HEK293T (cell line): ENCODE data around the gene PRKCB.

Experiments used
- CTCF ChIA-PET: fragments of 350-600 bp; formaldehyde crosslinking; extraction: SDS; loops from one replicate; lab custom pipeline; 2021; ENCODE audit warnings: antibody characterized with exemption, inconsistent platforms; lab: Yijun Ruan, JAX
- POLR2A ChIA-PET: fragments of 350-600 bp; formaldehyde crosslinking; extraction: SDS; loops from one replicate; lab custom pipeline; 2020; ENCODE audit warnings: antibody characterized with exemption, inconsistent platforms; lab: Yijun Ruan, JAX
- DNase-seq: peaks from one replicate; pipeline ENCODE4 v3.0.0; 2012; ENCODE audit warnings: mixed read lengths; ENCODE audit errors: extremely low spot score
- ARNT ChIP-seq: fragments of 450-650 bp; IDR thresholded peaks from 2 replicates; pipeline ENCODE4 v1.6.1; 2017; ENCODE audit warnings: mild to moderate bottlenecking
- BHLHE40 ChIP-seq: fragments of 450-650 bp; IDR thresholded peaks from 2 replicates; pipeline ENCODE4 v1.6.1; 2016; ENCODE audit warnings: mild to moderate bottlenecking, moderate library complexity, borderline replicate concordance
- CTBP1 ChIP-seq: fragments of 450-650 bp; IDR thresholded peaks from 2 replicates; pipeline ENCODE4 v1.6.1; 2016; ENCODE audit warnings: borderline replicate concordance
- ELF4 ChIP-seq: fragments of 450-650 bp; IDR thresholded peaks from 2 replicates; pipeline ENCODE4 v1.6.1; 2017; ENCODE audit warnings: antibody characterized with exemption
- FOXA1 ChIP-seq: fragments of 450-650 bp; IDR thresholded peaks from 2 replicates; pipeline ENCODE4 v1.6.1; 2016; ENCODE audit warnings: mild to moderate bottlenecking
- FOXK2 ChIP-seq: fragments of 450-650 bp; IDR thresholded peaks from 2 replicates; pipeline ENCODE4 v1.6.1; 2016; ENCODE audit warnings: mild to moderate bottlenecking
- FOXM1 ChIP-seq: fragments of 450-650 bp; IDR thresholded peaks from 2 replicates; pipeline ENCODE4 v1.6.1; 2017; ENCODE audit warnings: mild to moderate bottlenecking, borderline replicate concordance
- HDGF ChIP-seq: fragments of 450-650 bp; IDR thresholded peaks from 2 replicates; pipeline ENCODE4 v1.6.1; 2017; ENCODE audit warnings: antibody characterized with exemption, borderline replicate concordance
- L3MBTL2 ChIP-seq: fragments of 450-650 bp; conservative IDR thresholded peaks from 2 replicates; pipeline ENCODE4 v1.6.1; 2016; ENCODE audit warnings: mild to moderate bottlenecking
- LEF1 ChIP-seq: fragments of 450-650 bp; IDR thresholded peaks from 2 replicates; pipeline ENCODE4 v1.6.1; 2017; ENCODE audit warnings: mild to moderate bottlenecking, borderline replicate concordance
- NFRKB ChIP-seq: fragments of 450-650 bp; IDR thresholded peaks from 2 replicates; pipeline ENCODE4 v1.6.1; 2016; ENCODE audit warnings: mild to moderate bottlenecking, moderate library complexity
- PKNOX1 ChIP-seq: fragments of 450-650 bp; IDR thresholded peaks from 2 replicates; pipeline ENCODE4 v1.6.1; 2016
- SP1 ChIP-seq: fragments of 450-650 bp; IDR thresholded peaks from 2 replicates; pipeline ENCODE4 v1.6.1; 2017
- SUZ12 ChIP-seq: fragments of 450-650 bp; IDR thresholded peaks from 2 replicates; pipeline ENCODE4 v1.6.1; 2016; ENCODE audit warnings: mild to moderate bottlenecking
- TARDBP ChIP-seq: fragments of 450-650 bp; IDR thresholded peaks from 2 replicates; pipeline ENCODE4 v1.6.1; 2016
- ZNF384 ChIP-seq: fragments of 450-650 bp; IDR thresholded peaks from 2 replicates; pipeline ENCODE4 v1.6.1; 2016

Gene PRKCB

GRCh38 chr16:24118126-24118821 lies 282.5 kb downstream of the PRKCB start:
- ChIA-PET CTCF (no interaction called here), POLR2A (no interaction called here)
- no peak for DNase-seq
- TF ChIP-seq FOXM1 (no peak), L3MBTL2 (no peak), ZNF384 (no peak), ELF4 (no peak), LEF1 (no peak), SP1 (no peak), SUZ12 (no peak), HDGF (no peak), ARNT (no peak), FOXA1 (no peak), FOXK2 (no peak)

- POLR2A ChIA-PET, result no interaction called here
- CTCF ChIA-PET, result no interaction called here
- no peak for DNase-seq
- TF ChIP-seq ELF4 (no peak), NFRKB (no peak), HDGF (no peak), FOXA1 (no peak), ARNT (no peak), SP1 (no peak)
These were observed 284.0 kb downstream of the PRKCB start for GRCh38 chr16:24119807-24120206.

DNA sequence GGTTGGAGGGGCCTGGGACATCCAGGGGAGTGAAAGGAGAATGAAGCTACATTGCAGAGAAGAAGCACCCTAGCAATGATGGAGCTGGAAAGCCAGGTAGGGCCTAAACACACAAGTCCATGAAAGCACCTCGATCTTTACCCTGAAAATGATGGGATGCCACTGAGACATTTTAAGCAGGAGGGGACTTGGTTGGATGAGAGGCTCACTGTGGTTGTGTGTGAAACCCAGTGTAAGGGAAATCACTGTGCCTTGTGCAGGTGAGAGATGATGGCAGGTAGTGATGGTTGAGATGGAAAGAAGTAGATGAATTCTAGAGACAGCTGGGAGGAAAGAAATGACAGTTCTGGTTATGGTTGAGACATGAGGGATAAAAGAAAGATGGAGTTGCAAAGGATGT lies 287.5 kb downstream of the PRKCB start:
- no peak for DNase-seq
- ChIA-PET CTCF (no interaction called here), POLR2A (no interaction called here)
- TF ChIP-seq PKNOX1, result no peak
- TF ChIP-seq ARNT, result no peak
- TF ChIP-seq FOXK2, result no peak
- no peak for TF ChIP-seq FOXA1
- TF ChIP-seq TARDBP, result no peak
- no peak for TF ChIP-seq SP1
- TF ChIP-seq ELF4, result no peak
- TF ChIP-seq SUZ12, result no peak
- TF ChIP-seq BHLHE40, result no peak
- no peak for TF ChIP-seq FOXM1
- TF ChIP-seq NFRKB, result no peak
- TF ChIP-seq HDGF, result no peak
- TF ChIP-seq CTBP1, result no peak

DNA sequence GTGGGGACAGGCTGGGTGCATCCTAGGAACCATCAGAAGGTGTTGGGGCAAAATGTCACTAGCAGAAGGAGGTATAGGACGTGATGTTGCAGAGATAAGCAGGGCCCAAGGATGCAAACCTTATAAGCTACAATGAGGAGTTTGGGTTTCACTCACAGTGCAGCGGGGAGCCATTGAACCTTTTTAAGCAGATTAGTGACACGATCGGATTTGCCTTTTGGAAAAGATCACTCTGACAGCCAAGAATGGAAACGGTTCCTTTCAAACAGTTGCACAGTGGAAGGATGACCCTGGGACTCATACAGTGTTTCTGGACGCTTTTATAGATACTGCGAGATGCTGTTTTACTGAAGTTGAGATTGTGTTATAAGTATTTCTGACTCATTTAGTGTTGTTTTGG lies 288.5 kb downstream of the PRKCB start:
- no peak for DNase-seq
- TF ChIP-seq TARDBP (no peak), NFRKB (no peak)
- CTCF ChIA-PET, result no interaction called here
- POLR2A ChIA-PET, result no interaction called here

DNA sequence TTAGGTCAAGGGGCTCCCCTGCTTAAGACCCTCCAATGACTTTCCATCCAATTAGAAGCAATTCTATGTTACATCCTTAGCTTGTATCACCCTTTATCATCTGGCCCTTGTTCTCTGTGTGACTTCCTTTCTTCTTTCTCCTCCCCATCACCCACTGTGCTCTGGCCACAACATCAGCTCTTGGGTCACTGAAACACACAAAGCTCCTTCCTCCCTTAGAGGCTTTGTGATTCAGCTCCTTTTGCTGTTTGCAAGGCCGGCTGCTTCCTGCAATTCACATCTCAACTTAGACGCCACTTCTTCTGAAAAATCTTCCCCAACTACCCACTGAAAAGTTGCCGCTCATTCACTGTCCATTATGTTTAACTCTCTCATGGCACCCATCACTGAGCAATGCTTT lies 289.4 kb downstream of the PRKCB start:
- DNase-seq, result no peak
- ChIA-PET POLR2A (no interaction called here), CTCF (no interaction called here)
- TF ChIP-seq LEF1 (no peak), ZNF384 (no peak), ELF4 (no peak), PKNOX1 (no peak), CTBP1 (no peak), HDGF (no peak), SUZ12 (no peak), FOXK2 (no peak), NFRKB (no peak), BHLHE40 (no peak), FOXM1 (no peak), ARNT (no peak), L3MBTL2 (no peak), FOXA1 (no peak), SP1 (no peak), TARDBP (no peak)

DNA sequence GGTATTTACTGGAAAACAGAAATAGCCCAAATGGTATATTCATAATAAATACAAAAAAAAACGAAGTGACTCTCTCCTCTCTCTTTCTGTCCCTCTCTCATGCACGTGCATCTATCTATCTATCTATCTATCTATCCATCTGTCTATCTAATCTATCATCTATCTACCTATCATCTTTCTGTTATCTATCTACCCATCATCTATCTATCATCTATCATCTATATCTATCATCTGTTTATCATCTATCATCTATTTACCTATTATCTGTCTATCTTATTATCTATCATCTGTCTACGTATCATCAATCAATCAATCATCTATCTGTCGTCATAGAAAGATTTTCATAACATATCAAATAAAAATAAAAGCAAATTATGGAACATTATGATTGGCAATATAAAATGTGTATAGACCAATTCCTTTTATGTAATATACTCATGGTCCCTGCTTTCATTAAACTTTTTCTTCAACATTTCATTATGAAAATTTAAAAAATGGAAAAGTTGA lies 293.7 kb downstream of the PRKCB start:
- ChIA-PET CTCF (no interaction called here), POLR2A (no interaction called here)
- DNase-seq, result no peak
- TF ChIP-seq LEF1 (no peak), PKNOX1 (peak; percentile 57; the same call in 1 of the 2 replicates), ELF4 (no peak)

- DNase-seq, result no peak
- CTCF ChIA-PET, result no interaction called here
- TF ChIP-seq ELF4 (no peak), BHLHE40 (no peak), FOXK2 (no peak), L3MBTL2 (no peak), PKNOX1 (no peak)
- POLR2A ChIA-PET, result no interaction called here
These were observed 294.8 kb downstream of the PRKCB start for GRCh38 chr16:24130494-24131085.
